Measurements from ENCODE around the gene LDLRAD4.
A peak's percentile ranks its signal among the peaks of the same experiment; 100 is the strongest.
"Not testable (repeated sequence)": the region's sequence is repeated elsewhere in the genome, so short reads cannot be mapped to it uniquely, and the experiment has no call there.

Gene LDLRAD4

DNA sequence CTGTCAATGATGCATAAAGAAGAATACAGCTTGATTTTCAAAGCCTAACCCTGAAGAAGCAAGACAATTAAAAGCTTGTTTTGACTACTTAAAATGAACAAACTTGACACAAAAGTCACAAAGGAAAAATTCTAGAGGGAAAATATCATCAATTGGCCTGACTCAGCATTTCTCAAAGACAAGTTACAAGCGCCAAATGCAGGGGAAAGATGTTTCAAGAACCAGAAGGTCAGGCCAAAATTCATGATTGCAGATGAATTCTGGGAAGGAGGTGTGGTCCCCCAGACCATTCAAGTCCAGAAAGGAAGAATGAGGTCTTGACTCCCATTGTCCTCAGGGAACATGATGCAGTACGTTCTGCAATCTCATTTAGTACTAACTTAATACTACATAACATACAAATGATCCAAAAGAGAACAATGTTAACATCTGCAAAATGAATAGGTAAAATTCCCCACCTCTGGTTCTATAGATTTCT is 443.3 kb downstream of the LDLRAD4 start:
- DNase-seq: no peak

DNA sequence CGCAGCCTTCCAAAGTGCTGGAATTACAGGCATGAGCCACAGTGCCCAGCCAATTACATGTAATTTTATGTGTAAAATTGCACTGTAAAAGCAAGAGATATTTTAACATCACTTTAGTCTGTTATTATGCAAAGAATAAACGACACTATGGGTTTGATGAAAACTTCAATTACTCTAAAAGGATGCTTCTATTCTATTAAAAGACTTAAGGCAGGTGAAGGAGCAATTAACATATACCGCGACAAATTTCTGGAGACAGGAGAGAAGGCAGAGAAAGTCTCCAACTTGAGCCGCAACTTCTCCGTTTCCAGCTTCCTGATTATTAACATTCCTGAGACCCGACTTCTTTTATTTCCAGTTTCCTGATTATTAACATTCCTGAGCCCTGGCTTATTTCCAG is 454.1 kb downstream of the LDLRAD4 start:
- no peak for DNase-seq

DNA sequence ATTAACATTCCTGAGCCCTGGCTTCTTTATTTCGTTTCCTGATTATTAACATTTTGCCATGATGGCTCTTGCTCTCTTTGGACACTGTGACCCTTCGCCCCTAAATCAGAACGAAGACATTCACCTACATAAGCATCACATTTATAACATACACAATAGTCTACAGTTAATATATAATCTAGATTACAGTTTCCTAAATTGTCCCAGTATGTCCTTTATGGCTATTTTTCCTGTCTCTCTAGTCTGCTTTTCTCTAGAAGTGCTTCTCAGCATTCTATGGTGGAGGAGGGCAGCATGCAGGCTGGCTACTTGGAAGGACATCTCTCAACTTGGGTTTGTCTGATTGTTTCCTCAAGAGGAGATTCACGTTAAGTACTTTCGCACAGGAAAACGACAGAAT is 457.9 kb downstream of the LDLRAD4 start:
- no peak for DNase-seq

DNA sequence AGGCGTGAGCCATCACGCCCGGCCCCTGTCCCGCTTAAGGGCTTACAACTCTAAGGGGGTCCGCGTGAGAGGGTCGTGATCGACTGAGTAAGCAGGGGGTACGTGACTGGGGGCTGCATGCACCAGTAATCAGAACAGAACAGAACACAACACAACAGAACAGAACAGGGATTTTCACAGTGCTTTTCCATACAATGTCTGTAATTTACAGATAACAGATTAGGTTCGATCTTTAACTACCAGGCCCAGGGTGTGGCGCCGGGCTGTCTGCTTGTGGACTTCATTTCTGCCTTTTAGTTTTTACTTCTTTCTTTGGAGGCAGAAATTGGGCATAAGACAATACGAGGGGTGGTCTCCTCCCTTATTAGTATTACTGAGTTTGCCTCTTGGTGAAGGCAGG is 458.8 kb downstream of the LDLRAD4 start:
- not testable (repeated sequence) for DNase-seq

DNA sequence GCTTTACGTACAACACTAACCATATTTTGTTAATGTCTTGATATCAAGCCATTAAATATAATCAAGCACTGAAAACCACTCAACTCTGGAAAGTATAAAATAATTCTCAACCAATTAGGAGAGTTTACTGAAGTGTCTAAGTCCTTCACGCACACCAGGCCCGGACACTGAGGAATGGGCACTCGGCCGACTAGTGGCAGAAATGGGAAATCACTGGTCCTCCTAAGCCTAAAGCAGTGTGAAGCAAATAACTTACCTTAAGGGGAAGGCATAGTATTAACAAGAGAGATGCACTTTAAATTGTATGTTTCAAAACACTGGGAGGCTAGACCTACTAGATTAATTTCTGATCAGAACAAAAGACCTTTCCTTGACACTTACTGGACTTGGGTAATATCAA is 462.1 kb downstream of the LDLRAD4 start:
- peak in 1 of 2 experiments; percentile 13 for DNase-seq

DNA sequence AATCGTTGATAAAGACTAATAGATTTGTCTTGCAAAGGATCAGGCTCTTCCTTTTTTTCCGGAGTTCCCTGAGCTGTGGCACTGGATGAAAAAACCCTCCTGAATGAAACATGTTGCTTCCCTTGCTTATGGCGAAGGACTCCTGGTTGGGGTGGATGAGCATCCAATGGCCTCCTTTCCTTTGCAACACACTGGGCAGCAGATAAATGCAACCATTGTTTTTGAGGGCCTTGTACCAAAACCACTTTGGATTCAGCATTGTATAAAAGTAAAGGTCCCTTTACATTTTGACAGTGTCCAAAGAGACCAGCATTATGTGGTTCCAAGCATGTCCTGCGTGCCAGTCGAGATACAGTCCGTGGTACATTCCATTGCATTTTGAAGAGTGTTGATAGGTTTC is 463.1 kb downstream of the LDLRAD4 start:
- no peak for DNase-seq

DNA sequence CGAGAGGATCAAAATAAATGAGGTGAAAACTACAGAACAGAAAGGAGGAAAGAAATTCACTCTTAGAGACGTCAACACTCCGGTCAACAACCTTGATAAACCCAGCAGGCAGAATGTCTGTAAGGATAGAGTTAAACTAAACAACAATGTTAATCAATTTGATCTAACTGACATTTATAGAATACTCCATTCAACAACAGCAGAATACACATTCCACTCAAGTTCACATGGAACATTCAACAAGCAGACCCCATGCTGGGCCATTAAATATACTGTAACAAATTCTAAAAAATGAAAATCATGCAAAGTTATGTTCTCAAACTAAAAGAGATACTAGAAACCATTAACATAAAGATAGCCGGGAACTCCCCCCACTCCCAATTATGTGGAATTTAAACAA is 466.0 kb downstream of the LDLRAD4 start:
- no peak for DNase-seq

DNA sequence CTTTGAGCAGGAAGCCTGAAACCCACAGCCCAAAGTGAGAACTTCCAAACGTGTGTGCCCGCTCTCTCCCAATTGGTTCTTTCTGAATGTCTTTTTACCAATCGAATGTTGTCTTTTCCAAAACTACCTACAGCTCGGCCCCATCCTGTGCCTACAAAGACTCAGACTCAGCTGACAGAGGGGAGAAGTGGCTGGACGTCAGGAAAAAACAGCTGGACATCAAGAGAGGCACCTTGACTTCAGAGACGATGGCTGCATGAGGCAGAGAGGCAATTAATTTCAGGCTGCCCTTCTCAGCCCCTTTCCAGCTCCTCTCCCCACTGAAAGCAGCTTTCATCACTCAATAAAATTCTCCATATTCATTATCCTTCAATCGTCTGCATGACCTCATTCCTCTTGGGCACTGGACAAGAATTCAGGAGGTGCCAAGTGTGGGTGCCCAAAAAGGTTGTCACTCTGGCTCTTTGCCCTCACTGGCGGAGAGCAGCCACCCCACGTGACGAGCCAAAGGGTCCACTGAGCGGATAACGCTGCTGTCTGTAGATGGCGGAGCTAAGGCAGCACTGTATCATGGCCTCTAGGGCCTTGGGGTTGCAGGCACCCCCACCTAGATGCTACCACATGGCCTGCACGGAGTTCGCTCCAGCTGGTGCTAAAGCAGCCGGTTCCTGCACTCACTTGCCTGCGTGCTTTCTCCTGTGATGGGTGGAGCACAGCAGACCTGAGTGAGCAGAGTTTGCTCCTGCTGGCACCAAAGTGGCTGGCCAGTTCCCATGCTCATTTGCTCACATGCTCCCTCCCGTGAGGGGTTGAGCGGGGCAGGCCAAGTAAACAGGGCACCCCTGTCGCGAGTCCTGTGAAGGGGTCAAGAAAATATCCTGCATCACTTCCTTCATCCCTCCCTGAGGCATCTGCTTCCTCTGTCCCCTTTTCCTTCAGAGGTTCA is 469.9 kb downstream of the LDLRAD4 start:
- DNase-seq: no peak

DNA sequence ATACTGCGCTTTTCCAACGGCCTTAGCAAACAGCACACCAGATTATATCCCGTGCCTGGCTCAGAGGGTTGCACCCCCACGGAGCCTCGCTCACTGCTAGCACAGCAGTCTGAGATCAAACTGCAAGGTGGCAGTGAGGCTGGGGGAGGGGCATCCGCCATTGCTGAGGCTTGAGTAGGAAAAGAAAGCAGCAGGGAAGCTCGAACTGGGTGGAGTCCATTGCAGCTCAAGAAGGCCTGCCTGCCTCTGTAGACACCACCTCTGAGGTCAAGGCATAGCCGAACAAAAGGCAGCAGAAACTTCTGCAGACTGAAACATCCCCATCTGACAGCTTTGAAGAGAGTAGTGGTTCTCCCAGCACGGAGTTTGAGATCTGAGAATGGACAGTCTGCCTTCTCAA is 471.5 kb downstream of the LDLRAD4 start:
- not testable (repeated sequence) for DNase-seq

DNA sequence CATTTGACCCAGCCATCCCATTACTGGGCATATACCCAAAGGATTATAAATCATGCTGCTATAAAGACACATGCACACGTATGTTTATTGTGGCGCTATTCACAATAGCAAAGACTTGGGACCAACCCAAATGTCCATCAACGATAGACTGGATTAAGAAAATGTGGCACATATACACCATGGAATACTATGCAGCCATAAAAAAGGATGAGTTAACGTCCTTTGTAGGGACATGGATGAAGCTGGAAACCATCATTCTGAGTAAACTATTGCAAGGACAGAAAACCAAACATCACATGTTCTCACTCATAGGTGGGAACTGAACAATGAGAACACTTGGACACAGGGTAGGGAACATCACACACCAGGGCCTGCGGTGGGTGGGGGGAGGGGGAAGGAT is 476.8 kb downstream of the LDLRAD4 start:
- not testable (repeated sequence) for DNase-seq

DNA sequence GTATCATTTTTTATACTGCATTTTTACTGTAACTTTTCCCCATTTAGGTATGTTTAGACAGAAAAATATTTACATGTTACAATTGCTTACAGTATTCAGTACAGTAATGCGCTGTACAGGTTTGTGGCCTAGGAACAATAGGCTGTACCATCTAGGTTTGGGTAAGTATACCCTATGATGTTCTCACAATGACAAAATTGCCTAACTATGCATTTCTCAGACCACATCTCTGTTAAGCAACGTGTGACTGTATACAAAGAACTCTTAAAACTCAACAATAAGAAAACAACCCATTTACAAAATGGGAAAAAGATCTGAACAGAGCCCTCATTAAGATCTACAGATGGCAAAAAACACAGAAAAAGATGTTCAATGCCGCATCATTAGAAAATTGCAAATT is 478.4 kb downstream of the LDLRAD4 start:
- DNase-seq: no peak

DNA sequence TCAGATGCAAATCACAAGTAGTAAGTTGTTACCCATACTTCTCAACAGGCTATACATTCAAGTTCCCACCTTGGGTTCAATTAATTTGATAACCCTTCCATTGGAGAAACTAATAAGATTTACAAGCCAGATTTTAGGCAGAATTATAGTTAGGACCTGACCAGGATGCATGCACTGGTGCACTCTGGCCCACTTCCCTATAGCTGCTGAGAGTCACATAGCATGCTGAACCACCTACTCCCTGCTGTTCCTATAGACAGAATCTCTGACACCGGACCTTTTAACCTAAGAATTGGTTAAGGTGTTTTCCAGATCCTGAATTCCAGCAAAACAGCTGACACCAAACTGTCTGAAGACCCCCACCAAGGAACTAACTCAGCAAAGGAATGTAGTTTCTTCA is 481.6 kb downstream of the LDLRAD4 start:
- no peak for DNase-seq

Data from Kasumi-1 (cell line).